GM18951 (cell line): Measurements from ENCODE around the gene FASLG.
"Not testable (repeated sequence)": the region's sequence is repeated elsewhere in the genome, so short reads cannot be mapped to it uniquely, and the experiment has no call there.

Experiments used
- POLR2A ChIP-seq: IDR thresholded peaks from 4 replicates; pipeline ENCODE4 v1.6.1; 2011; ENCODE audit warnings: mild to moderate bottlenecking; ENCODE audit not compliant: insufficient read length, insufficient read depth; ENCODE audit errors: extremely low read depth
- in situ Hi-C: fragments of 300-500 bp; cut with MboI; formaldehyde crosslinking; loops from one replicate; pipeline ENCODE4 v1.12.0; 2022; ENCODE audit warnings: low sequenced_read_pairs, mixed read lengths, inconsistent platforms; ENCODE audit not compliant: unreplicated experiment

Gene FASLG

DNA sequence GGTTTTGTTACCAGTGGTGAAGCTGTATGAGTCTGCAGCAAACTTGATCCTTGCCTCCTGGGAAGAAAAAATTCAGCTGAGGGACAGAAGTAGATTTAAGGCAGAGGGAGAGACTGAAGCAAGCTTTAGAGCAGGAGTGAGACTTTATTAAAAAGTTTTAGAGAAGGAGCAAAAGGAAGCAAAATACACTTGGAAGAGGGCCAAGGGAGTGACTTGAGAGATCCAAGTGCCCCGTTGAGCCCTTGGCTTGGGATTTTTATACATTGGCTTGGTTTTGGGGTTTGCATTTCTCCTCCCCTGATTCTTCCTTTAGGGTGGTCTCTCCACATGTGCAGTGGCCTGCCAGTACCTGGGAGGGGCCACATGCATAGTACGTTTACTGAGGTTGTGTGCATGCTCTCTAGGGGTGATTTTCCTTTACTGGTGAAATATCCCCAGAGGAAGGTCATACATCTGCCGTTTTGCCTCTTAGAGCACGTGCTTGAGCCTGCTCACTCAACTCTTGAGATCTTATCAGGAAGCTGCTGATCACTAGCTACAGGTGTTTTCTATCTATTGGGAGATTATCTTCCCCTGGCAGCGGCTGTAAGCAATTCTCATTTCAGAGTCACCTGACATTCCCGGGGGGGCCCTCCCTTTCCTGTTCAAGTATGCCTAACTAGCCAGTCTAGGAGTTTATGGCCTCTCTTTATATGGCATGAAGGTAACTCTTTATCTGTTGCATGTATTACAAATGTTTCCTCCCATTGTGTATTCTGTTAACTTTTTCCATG lies 20.3 kb downstream of the FASLG start:
- in situ Hi-C loops, result no loop called here
- no peak for TF ChIP-seq POLR2A

DNA sequence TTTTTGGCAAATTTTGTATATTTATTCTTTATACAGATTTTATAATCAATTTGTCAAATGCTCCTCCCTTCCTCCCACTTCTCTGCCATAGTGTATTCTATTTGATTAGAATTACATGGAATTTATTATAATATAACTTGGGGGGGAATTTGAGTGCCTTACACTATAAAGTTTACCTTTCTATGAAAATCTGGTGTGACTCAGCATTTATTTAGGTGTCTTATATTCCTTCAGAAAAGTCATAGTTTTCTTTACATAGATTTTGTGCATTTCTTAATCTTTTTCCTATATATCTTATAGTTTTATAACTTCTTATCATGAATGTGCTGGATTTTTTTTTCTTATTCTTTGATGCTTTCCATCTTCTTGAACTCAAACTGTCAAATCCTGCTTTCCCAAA lies 21.3 kb downstream of the FASLG start:
- TF ChIP-seq POLR2A, result no peak
- in situ Hi-C loops, result no loop called here

DNA sequence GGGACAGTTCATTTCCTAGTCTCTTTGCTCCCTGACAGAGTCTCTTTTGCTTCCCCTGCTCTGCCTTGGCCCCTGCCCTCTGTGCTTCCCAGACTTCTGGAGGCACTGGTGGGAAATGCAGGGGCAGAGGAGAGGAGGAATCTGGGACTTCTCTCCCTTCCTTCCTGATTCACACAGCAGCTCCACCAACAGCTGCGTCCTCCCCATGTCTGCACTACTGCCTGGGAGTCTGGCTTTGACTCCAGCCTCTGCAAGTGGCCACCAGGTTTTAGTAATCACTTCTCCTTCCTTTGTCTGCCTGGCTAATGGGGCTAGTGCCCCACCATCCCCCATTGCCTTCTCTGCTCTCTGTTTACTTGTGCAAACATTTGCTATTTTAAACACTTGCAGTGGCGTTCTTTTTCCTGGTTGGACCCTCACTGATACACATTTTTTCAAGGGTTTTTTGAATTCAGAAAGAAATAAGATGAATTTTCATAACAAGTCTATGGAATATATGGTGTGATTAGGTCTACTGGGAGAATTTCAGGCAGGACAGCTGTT lies 21.9 kb downstream of the FASLG start:
- in situ Hi-C loops, result no loop called here
- TF ChIP-seq POLR2A, result no peak

DNA sequence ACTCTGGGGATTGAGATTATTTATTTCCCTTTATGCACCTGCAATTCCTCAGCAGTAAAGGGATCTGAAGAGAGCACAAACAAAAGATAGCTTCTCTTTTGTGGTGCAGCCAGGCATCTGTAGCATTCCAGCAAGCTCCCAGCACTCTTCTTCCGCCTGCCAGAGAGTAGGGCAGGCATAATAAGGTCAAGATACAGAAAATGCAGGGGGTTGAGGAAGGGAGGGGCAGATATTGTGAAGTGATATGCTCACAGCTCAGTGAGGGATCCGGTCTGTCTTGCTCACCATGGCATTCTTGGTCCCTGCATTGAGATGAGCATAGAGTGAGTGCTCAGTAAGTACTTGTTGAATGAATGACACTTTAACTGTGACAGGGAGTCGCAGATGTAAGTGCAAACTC lies 23.9 kb downstream of the FASLG start:
- in situ Hi-C loops, result no loop called here
- TF ChIP-seq POLR2A, result no peak

DNA sequence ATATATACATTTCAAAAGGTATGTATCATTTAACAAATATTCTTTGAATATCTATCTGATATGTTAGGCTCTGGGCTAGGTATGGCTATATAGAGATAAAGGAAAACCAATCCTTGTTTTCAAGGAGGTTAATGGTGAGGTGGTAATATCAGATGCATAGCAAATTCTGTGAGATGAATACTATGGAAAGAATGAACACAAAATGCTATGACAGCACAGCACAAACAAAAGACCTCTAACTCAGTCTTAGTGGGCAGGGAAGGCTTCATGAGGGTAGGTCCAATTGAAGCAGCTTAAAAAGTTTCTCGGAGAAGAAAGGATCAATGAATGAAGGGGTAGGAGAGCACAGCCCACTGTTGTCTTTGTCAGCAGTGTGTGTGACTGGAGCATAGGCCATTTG lies 27.2 kb downstream of the FASLG start:
- no peak for TF ChIP-seq POLR2A
- in situ Hi-C loops, result no loop called here

DNA sequence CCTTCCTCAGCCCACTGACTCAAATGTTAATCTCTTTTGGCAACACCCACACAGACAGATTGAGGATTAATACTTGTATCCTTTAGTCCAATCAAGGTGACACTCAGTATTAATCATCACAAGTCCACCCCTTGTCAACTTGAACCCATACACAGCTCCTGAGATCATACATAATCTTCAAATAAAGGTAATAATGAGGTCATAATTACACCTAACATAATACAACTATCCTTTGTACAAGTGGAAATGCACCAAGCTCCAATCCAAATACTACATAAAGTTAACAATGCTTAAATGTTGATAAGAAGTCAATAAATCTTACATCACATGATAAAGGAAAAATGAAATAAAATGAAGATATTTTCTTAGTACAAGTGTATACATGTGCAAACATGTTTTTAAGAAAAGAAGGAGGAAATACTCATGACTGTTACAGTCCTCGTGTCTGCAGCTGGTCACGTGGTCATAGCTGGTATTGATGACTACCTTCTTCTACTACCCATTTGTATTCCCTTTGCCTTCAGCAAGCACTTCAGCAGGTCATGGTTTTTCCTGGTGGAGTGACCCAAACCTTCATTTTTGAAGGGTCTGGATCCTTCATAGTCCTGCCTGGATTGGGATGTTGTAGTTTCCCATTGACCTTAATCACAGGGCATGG lies 29.7 kb downstream of the FASLG start:
- in situ Hi-C loops, result not testable (repeated sequence)

DNA sequence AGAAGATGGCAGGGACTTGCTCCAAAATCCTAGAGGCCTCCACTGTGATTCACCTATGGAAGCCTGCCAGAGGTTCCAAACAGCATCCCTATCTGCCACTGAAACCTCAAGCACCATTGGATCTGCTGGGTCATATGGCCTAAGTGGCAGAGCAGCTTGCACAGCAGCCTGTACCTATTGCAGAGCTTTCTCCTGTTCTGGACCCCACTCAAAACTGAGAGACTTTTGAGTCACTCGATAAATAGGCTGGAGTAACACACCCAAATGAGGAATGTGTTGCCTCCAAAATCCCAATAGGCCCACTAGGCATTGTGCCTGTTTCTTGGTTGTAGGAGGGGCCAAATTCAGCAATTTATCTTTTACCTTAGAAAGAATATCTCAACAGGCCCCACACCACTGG lies 32.0 kb downstream of the FASLG start:
- in situ Hi-C loops, result not testable (repeated sequence)

DNA sequence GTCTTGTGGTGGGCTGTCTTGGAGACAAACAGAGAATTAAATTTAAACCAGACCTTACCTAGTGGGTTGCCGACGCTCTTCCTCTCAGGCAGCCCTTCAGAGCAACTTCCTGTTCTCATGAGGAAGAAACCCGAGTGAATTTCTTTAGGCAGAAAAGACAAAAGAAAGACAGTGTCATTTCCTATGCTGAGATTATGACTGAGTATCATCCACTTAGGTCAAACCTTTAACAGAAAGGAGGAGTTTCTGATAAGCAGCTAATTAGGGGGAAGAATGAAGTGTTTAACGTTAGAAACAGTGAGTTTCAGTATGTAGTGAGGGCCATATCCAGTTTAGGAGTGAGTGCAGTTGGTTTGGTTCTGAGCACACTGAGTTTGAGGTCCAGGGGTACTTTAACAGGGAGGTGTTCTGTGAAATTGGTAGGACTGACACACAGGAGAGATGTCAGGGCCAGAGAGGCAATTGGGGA lies 38.7 kb downstream of the FASLG start:
- no peak for TF ChIP-seq POLR2A
- in situ Hi-C loops, result no loop called here

DNA sequence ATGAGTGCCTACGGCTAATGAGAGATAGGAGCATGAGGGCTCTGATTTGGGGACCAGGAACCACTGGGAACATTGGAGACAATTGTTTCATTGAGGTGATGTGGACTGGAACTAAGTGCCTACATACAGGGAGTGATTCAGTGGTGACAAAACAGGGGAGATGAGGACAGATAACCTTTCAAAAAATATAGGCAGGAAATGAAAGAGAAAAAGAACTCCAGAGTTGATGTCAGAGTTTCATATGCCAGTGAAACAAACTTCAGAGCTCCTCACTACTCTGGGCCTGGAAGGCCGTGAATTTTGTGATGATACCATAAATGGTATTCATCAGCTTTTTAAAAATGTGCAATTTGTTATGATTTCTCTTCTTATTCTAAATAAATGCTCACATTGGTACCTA lies 39.3 kb downstream of the FASLG start:
- in situ Hi-C loops, result no loop called here
- TF ChIP-seq POLR2A, result no peak

DNA sequence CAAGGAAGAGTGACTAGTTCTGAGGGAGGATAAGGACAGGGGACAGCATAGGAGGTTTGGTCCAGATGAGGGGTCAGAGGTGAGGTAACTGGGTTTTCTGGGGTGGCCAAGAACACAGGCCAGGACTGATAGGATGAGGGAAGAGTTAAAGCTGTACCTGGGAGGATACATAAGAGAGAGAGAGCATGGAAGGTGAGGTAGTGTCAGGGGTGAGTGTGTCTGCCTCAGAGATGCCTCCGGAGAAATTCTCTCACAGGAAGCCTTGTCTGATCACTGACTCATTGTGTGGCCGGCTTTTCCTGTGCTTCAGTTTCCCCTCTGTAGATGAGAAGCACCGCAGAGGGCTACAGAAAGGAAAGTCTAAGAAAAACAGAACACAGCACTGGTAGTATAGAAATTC lies 40.2 kb downstream of the FASLG start:
- in situ Hi-C loops, result no loop called here
- no peak for TF ChIP-seq POLR2A

DNA sequence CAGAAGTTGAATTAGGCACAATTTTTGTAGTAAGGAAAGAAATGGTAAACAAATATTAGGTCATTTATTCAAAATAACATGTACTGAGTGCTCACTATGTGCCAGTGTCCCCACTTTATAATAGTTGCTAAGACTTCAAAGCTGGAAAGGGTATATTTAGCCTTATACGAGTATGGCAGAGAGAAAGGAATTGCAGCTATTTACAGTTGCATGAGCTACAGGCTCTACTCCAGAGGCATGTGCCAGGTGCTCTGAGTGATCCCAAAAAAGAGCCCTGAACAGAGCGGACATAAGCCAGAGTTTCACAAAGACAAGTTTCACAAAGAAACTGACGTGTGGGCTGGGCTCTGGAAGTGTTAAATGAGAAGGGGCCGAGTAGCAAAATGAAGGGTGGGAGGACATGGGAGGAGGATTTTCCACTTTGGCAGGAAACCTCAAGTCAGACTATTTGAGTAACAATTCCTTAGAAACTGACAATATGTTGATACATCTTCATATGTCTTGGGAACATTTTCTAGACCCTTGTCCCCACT lies 40.9 kb downstream of the FASLG start:
- in situ Hi-C loops, result loop anchor here (25.0 kb wide), 2 partner anchors 87 to 712 kb away; no protein-coding TSS in a partner anchor

DNA sequence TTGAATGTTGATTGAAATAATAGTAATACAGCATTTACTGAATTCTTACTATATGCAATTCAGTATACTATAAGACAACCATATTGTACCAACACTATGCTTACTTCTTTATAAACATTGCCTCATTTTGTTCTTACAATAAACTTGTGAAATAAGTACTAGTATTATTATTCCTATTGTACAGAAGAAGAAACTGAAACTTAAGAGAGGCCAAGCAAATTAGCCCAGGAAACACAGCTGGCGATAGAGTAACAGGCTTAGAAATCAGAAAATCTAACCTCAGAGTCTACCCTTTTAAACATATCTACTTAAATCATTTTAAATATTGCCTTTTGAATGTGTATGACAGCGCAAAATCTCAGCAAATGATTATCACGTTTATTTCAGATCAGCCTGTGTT lies 41.7 kb downstream of the FASLG start:
- no peak for TF ChIP-seq POLR2A
- in situ Hi-C loops, result loop anchor here (25.0 kb wide), 2 partner anchors 88 to 713 kb away; no protein-coding TSS in a partner anchor

More for the DNA sequence above, 40.9 kb downstream of the FASLG start:
- TF ChIP-seq POLR2A, result no peak

DNA sequence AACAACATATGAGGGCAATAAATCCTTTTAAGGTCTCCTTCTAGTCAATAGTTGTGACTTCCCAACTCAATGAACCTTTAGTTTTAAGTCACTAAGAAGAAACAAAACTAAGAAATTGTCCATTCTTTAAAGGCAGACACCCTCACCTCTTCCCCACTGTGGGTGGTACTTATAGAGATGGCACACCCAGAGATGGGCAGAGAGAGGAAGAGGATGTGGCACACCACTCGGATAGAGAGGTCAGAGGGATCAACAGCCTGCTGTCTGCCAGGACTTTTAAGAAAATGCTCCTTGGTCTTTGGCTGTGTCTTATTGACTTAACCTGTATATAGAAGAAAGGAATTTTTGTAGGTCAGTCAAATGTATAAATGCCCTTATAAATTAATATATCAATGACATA lies 45.1 kb downstream of the FASLG start:
- in situ Hi-C loops, result loop anchor here (25.0 kb wide), 2 partner anchors 92 to 717 kb away; no protein-coding TSS in a partner anchor
- TF ChIP-seq POLR2A, result no peak
